MCF 10A (cell line): ENCODE data around the gene TIMM29. TPM values are rescaled to one million over a fixed set of nuclear protein-coding genes. Genes with fewer than 3 reads are reported as not detected.
"Not testable (repeated sequence)": the region's sequence is repeated elsewhere in the genome, so short reads cannot be mapped to it uniquely, and the experiment has no call there.

Experiments used
- BruUV-seq: library from RNA; stranded (reverse); fragments of 400-500 nt; replicated peaks from 2 replicates; lab custom pipeline; 2021; lab: Mats Ljungman, UMichigan
- CTCF ChIA-PET: fragments of 300-600 bp; sonication (Branson Sonifier 250); formaldehyde crosslinking; extraction: SDS; loops from one replicate; lab custom pipeline; 2021; ENCODE audit warnings: antibody characterized with exemption, inconsistent platforms; lab: Yijun Ruan, JAX
- POLR2A ChIA-PET: fragments of 300-600, 350-650 bp; sonication (Branson Sonifier 250); formaldehyde crosslinking; extraction: SDS; loops from one replicate; lab custom pipeline; 2020; ENCODE audit warnings: antibody characterized with exemption, inconsistent platforms; lab: Yijun Ruan, JAX
- DNase-seq: peaks from one replicate; pipeline ENCODE4 v3.0.0-alpha.2; 2018; ENCODE audit not compliant: unreplicated experiment
- H3K27ac Mint-ChIP-seq: one replicate; pipeline ENCODE4 v1.8.0; 2022; ENCODE audit warnings: mild to moderate bottlenecking, low read depth, mixed read lengths; ENCODE audit not compliant: unreplicated experiment
- H3K27me3 Mint-ChIP-seq: one replicate; pipeline ENCODE4 v1.8.0; 2022; ENCODE audit warnings: mixed read lengths; ENCODE audit not compliant: insufficient read depth, unreplicated experiment
- H3K36me3 Mint-ChIP-seq: one replicate; pipeline ENCODE4 v1.8.0; 2022; ENCODE audit warnings: mild to moderate bottlenecking, moderate library complexity, mixed read lengths; ENCODE audit not compliant: insufficient read depth, unreplicated experiment
- H3K4me1 Mint-ChIP-seq: one replicate; pipeline ENCODE4 v1.8.0; 2022; ENCODE audit warnings: mixed read lengths; ENCODE audit not compliant: insufficient read depth, unreplicated experiment
- H3K4me3 Mint-ChIP-seq: one replicate; pipeline ENCODE4 v1.8.0; 2022; ENCODE audit warnings: mild to moderate bottlenecking, moderate library complexity, mixed read lengths; ENCODE audit not compliant: unreplicated experiment
- H3K9me3 Mint-ChIP-seq: one replicate; pipeline ENCODE4 v1.8.0; 2022; ENCODE audit warnings: mixed read lengths; ENCODE audit not compliant: unreplicated experiment
- CTCF ChIP-seq: fragments of 200-600 bp; IDR thresholded peaks from one replicate; pipeline ENCODE4 v1.8.0; 2022; ENCODE audit warnings: antibody characterized with exemption, mild to moderate bottlenecking; ENCODE audit not compliant: unreplicated experiment
- intact Hi-C: fragments of 100-400 bp; cut with micrococcal nuclease; formaldehyde crosslinking; loops from 2 replicates; pipeline ENCODE4 v1.14.1; 2022
- total RNA-seq: library from RNA; stranded (reverse); gene quantifications from 2 replicates; pipeline ENCODE4 v1.2.3, GENCODE V29; 2022

The TIMM29 gene
- total RNA-seq, 1 experiment from 2014 or later = 18.3 TPM

GRCh38 chr19:10946958-10947657 lies 18.5 kb downstream of the TIMM29 start:
- Mint-ChIP-seq H3K36me3 (no peaks in the 10 kb centered on the region), H3K4me1 (no peaks in the 10 kb centered on the region), H3K27me3 (no peaks in the 10 kb centered on the region), H3K4me3 (no peak overlapping the region), H3K27ac (peak overlapping the region; percentile 61), H3K9me3 (no peaks in the 10 kb centered on the region)
- CTCF ChIA-PET = interaction anchor here (0.6 to 1.0 kb wide), 3 partner anchors 13 to 88 kb away, joined by 3 read pairs; no protein-coding TSS in a partner anchor
- no peak for TF ChIP-seq CTCF
- no TSS peak for BruUV-seq
- intact Hi-C loops = no loop called here
- peak; percentile 47 for DNase-seq
- POLR2A ChIA-PET = interaction anchor here (1.0 kb wide), 1 partner anchor 14 kb away, joined by 5 read pairs; the partner anchor contains the start of gene SMARCA4

GRCh38 chr19:10952809-10953208 lies 24.2 kb downstream of the TIMM29 start:
- Mint-ChIP-seq H3K4me3 (no peak overlapping the region), H3K36me3 (no peaks in the 10 kb centered on the region), H3K27me3 (no peaks in the 10 kb centered on the region), H3K4me1 (peaks cover 6% of the 10 kb centered on the region), H3K27ac (no peak overlapping the region), H3K9me3 (no peaks in the 10 kb centered on the region)
- CTCF ChIA-PET = interaction anchor here (1.0 to 2.5 kb wide), 3 partner anchors 11 to 23 kb away, joined by 3 to 18 read pairs (median 4); no protein-coding TSS in a partner anchor
- POLR2A ChIA-PET = interaction anchor here (0.7 to 1.3 kb wide), 2 partner anchors 9 to 17 kb away, joined by 3 read pairs; no protein-coding TSS in a partner anchor
- no TSS peak for BruUV-seq
- TF ChIP-seq CTCF = no peak
- no peak for DNase-seq
- intact Hi-C loops = no loop called here

GRCh38 chr19:10959277-10959968 lies 30.8 kb downstream of the TIMM29 start:
- DNase-seq, H3K4me1 Mint-ChIP-seq, BruUV-seq, H3K9me3 Mint-ChIP-seq, H3K27me3 Mint-ChIP-seq, intact Hi-C loops: not testable (repeated sequence)
- H3K4me3 Mint-ChIP-seq = peak overlapping the region; percentile 86
- POLR2A ChIA-PET = interaction anchor here (0.6 to 2.9 kb wide), 9 partner anchors 10 to 553 kb away, joined by 3 to 30 read pairs (median 7); partner anchors contain the start of genes LDLR and TMED1
- peaks cover 13% of the 10 kb centered on the region for H3K36me3 Mint-ChIP-seq
- CTCF ChIA-PET = interaction anchor here (0.6 to 6.0 kb wide), 6 partner anchors 12 to 167 kb away, joined by 3 to 54 read pairs (median 3); no protein-coding TSS in a partner anchor
- H3K27ac Mint-ChIP-seq = peak overlapping the region; percentile 92

- intact Hi-C loops = loop anchor here (2.0 kb wide), 1 partner anchor 18 kb away; no protein-coding TSS in a partner anchor
- CTCF ChIA-PET = interaction anchor here (0.6 to 6.0 kb wide), 6 partner anchors 13 to 166 kb away, joined by 3 to 54 read pairs (median 4); no protein-coding TSS in a partner anchor
- H3K27ac Mint-ChIP-seq = peak within 1 kb of the TSS; percentile 92
- BruUV-seq = TSS peak; percentile 91
- TF ChIP-seq CTCF = no peak
- peak; percentile 96 for DNase-seq
- peaks cover 18% of the 10 kb centered on the region for H3K36me3 Mint-ChIP-seq
- no peaks in the 10 kb centered on the region for H3K4me1 Mint-ChIP-seq
- H3K4me3 Mint-ChIP-seq = peak within 1 kb of the TSS; percentile 86
- H3K9me3 Mint-ChIP-seq = no peaks in the 10 kb centered on the region
- POLR2A ChIA-PET = interaction anchor here (0.7 to 2.9 kb wide), 15 partner anchors 11 to 147 kb away, joined by 3 to 30 read pairs (median 6); partner anchors contain the start of genes LDLR, TMED1 and YIPF2
- no peaks in the 10 kb centered on the region for H3K27me3 Mint-ChIP-seq
These were observed 31.9 kb downstream of the TIMM29 start, which contains the start of gene SMARCA4 for GRCh38 chr19:10960314-10961072. Gene SMARCA4 (plus strand): TSS chr19:10961030. CDS start chr19:10984152, 23,122 bp downstream.
